B cell (primary cell): Measurements from ENCODE around the gene LIPG. TPM values are rescaled to one million over a fixed set of nuclear protein-coding genes. Genes with fewer than 3 reads are reported as not detected.
"Not testable (repeated sequence)": the region's sequence is repeated elsewhere in the genome, so short reads cannot be mapped to it uniquely, and the experiment has no call there.

Experiments
- ATAC-seq: fragments of 200-7000 bp; cut with Tn5 transposase; one replicate; pipeline ENCODE4 v1.10.0; 2021; ENCODE audit warnings: low read depth, mild to moderate bottlenecking, moderate number of reproducible peaks, moderate library complexity
- CTCF ChIA-PET: fragments of 350-600 bp; sonication (Branson Sonifier 250); formaldehyde crosslinking; loops from one replicate; lab custom pipeline; 2021; ENCODE audit warnings: antibody characterized with exemption, inconsistent platforms; lab: Charles Lee
- POLR2A ChIA-PET: fragments of 350-600 bp; sonication (Branson Sonifier 250); formaldehyde crosslinking; loops from one replicate; lab custom pipeline; 2021; ENCODE audit warnings: antibody characterized with exemption; lab: Charles Lee
- DNase-seq: peaks from one replicate; pipeline ENCODE4 v3.0.0; 2013
- H2AFZ ChIP-seq: 2 replicates; pipeline ENCODE4 v1.6.1; 2012; ENCODE audit warnings: mild to moderate bottlenecking, low read depth, low read length; ENCODE audit not compliant: insufficient read depth, poor library complexity, severe bottlenecking
- H3K27ac ChIP-seq, 2 donors: 1 replicate in 1 of 2; 2 replicates in 1 of 2; pipeline ENCODE4 v1.5.1; 2012 to 2013; ENCODE audit warnings: low read length in 2 of 2, mild to moderate bottlenecking in 2 of 2, moderate library complexity in 1 of 2
- H3K27me3 ChIP-seq, 4 experiments: fragments of 200-600 bp in 1 of 4; sonication (generic) in 1 of 4; replicated peaks in 1 of 4; 1 replicate in 2 of 4; 2 replicates in 2 of 4; pipeline versions ENCODE4 v1.6.1 to v1.7.0; 2013 to 2016; ENCODE audit warnings: low read length in 3 of 4, mild to moderate bottlenecking in 2 of 4, mixed read lengths in 1 of 4, moderate library complexity in 1 of 4; ENCODE audit not compliant: insufficient read depth in 4 of 4, control insufficient read depth in 3 of 4; ENCODE audit errors: control extremely low read depth in 1 of 4
- H3K36me3 ChIP-seq, 2 experiments: replicated peaks in 1 of 2; 1 replicate in 1 of 2; 2 replicates in 1 of 2; pipeline versions ENCODE4 v1.6.1 to v1.7.1; 2013; ENCODE audit warnings: low read length in 1 of 2; ENCODE audit not compliant: insufficient read depth in 2 of 2, control insufficient read depth in 1 of 2; ENCODE audit errors: control extremely low read depth in 1 of 2, extremely low read depth in 1 of 2
- H3K4me1 ChIP-seq, 2 donors: fragments of 200-600 bp in 1 of 2; sonication (generic) in 1 of 2; 1 replicate in 1 of 2; 2 replicates in 1 of 2; pipeline versions ENCODE4 v1.5.1 to v1.6.1; 2013 to 2017; ENCODE audit warnings: low read length in 2 of 2; ENCODE audit not compliant: control insufficient read depth in 2 of 2, insufficient read depth in 2 of 2
- H3K4me2 ChIP-seq: replicated peaks from 2 replicates; pipeline ENCODE3; 2012; ENCODE audit warnings: mild to moderate bottlenecking, low read depth, low read length; ENCODE audit not compliant: poor library complexity, severe bottlenecking
- H3K4me3 ChIP-seq, 5 experiments: fragments of 200-600 bp in 1 of 5; sonication (generic) in 1 of 5; 1 replicate in 3 of 5; 2 replicates in 2 of 5; pipeline versions ENCODE4 v1.5.1 to v1.7.0; 2011 to 2016; ENCODE audit warnings: low read length in 4 of 5, mild to moderate bottlenecking in 4 of 5, low read depth in 2 of 5, control low read depth in 1 of 5, moderate library complexity in 1 of 5; ENCODE audit not compliant: insufficient read depth in 1 of 5; ENCODE audit errors: control extremely low read depth in 1 of 5, extremely low read depth in 1 of 5
- H3K79me2 ChIP-seq: fragments of 200-600 bp; sonication (generic); one replicate; pipeline ENCODE4 v1.6.0; 2016; ENCODE audit warnings: low read length; ENCODE audit not compliant: control insufficient read depth, insufficient read depth
- H3K9ac ChIP-seq: fragments of 200-600 bp; sonication (generic); 2 replicates; pipeline ENCODE4 v1.6.1; 2017; ENCODE audit warnings: mild to moderate bottlenecking, low read length, moderate library complexity
- H3K9me3 ChIP-seq, 3 donors: one replicate each; pipeline versions ENCODE4 v1.6.1 to v1.7.1; 2013; ENCODE audit warnings: low read length in 2 of 3; ENCODE audit not compliant: control insufficient read depth in 2 of 3, insufficient read depth in 1 of 3; ENCODE audit errors: control extremely low read depth in 1 of 3
- H4K20me1 ChIP-seq: 2 replicates; pipeline ENCODE4 v1.6.0; 2012; ENCODE audit warnings: mild to moderate bottlenecking, low read length; ENCODE audit not compliant: insufficient read depth, control insufficient read depth, poor library complexity, severe bottlenecking
- H3K27ac Mint-ChIP-seq: one replicate; pipeline ENCODE4 v1.8.0; 2021; ENCODE audit warnings: mixed read lengths
- H3K27me3 Mint-ChIP-seq: one replicate; pipeline ENCODE4 v1.8.0; 2021; ENCODE audit warnings: mixed read lengths
- H3K4me1 Mint-ChIP-seq: one replicate; pipeline ENCODE4 v1.8.0; 2021; ENCODE audit warnings: mixed read lengths
- H3K4me3 Mint-ChIP-seq: one replicate; pipeline ENCODE4 v1.8.0; 2021; ENCODE audit warnings: mixed read lengths
- H3K9me3 Mint-ChIP-seq: one replicate; pipeline ENCODE4 v1.8.0; 2022; ENCODE audit warnings: mixed read lengths; ENCODE audit not compliant: insufficient read depth
- EZH2 ChIP-seq: IDR thresholded peaks from 2 replicates; pipeline ENCODE4 v1.6.1; 2012; ENCODE audit warnings: borderline replicate concordance, low read depth, mild to moderate bottlenecking, moderate library complexity, low read length; ENCODE audit not compliant: insufficient read depth, poor library complexity, severe bottlenecking
- WGBS: methylation state at CpG from one replicate; pipeline ENCODE4 v1.1.5; 2013; ENCODE audit warnings: missing lambda C conversion rate; ENCODE audit not compliant: insufficient coverage; 5-methylcytosine and 5-hydroxymethylcytosine counted together
- intact Hi-C: fragments of 100-400 bp; cut with micrococcal nuclease; formaldehyde crosslinking; loops from one replicate; pipeline ENCODE4 v1.10.0; 2022
- polyA plus RNA-seq: library from polyadenylated mRNA; depleted of rRNA; stranded (reverse); fragments of >200 nt; gene quantifications from 2 replicates; pipeline ENCODE4 v1.2.3, GENCODE V29; 2012
- total RNA-seq, 2 donors: library from RNA; stranded (reverse); fragments of 120-200 nt in 1 of 2; gene quantifications; 1 replicate in 1 of 2; 2 replicates in 1 of 2; pipeline versions ENCODE4 v1.2.3 to v1.2.4, GENCODE V29; 2013 to 2022
- TF ChIP-seq, protein P1 (sequence below): fragments of 200-600 bp; IDR thresholded peaks from one replicate; pipeline ENCODE4 v1.8.0; 2022; ENCODE audit warnings: antibody characterized with exemption, mild to moderate bottlenecking

LIPG gene
- total and polyA plus RNA-seq, 2 donors (not counting 1 experiment from before 2014, with no cell fraction given) = not detected

DNA sequence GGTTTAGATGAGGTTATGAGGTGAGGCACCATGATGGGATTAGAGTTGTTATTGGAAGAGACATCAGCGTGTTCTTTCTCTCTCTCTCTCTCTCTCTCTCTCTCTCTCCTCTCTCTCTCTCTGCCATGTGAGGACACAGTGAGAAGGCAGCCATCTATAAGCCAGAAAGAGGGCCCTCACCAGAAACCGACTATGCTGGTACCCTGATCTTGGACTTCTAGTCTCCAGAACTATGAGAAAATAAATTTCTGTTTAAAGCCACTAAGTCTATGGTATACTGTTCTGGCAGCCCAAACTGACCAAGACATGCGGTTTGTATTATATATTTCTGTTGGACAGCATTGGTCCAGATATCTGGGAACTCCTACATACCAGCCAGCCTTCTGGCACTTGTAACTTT is 3.5 kb upstream of the LIPG start:
- Histone ChIP-seq H3K79me2 (no peaks in the 10 kb centered on the region), H4K20me1 (no peaks in the 10 kb centered on the region), H3K27me3 (peaks cover 0 to 40% (median 30%) of the 10 kb centered on the region in 4 experiments), H3K9ac (no peak overlapping the region), H3K9me3 (peaks cover 0 to 21% (median 0%) of the 10 kb centered on the region in 3 donors), H3K4me3 (no peak overlapping the region), H3K4me2 (no peak overlapping the region), H3K27ac (no peak overlapping the region), H3K36me3 (no peaks in the 10 kb centered on the region), H2AFZ (no peak overlapping the region), H3K4me1 (peaks cover 20 to 29% of the 10 kb centered on the region in 2 donors)
- peaks cover 49% of the 10 kb centered on the region for H3K27me3 Mint-ChIP-seq
- ChIA-PET POLR2A (no interaction called here), CTCF (no interaction called here)
- ATAC-seq (no peak), DNase-seq (no peak)
- WGBS = no CpG with 5 or more reads among the region's 3 CpGs
- no peak for TF ChIP-seq EZH2
- TF ChIP-seq, protein P1, sequence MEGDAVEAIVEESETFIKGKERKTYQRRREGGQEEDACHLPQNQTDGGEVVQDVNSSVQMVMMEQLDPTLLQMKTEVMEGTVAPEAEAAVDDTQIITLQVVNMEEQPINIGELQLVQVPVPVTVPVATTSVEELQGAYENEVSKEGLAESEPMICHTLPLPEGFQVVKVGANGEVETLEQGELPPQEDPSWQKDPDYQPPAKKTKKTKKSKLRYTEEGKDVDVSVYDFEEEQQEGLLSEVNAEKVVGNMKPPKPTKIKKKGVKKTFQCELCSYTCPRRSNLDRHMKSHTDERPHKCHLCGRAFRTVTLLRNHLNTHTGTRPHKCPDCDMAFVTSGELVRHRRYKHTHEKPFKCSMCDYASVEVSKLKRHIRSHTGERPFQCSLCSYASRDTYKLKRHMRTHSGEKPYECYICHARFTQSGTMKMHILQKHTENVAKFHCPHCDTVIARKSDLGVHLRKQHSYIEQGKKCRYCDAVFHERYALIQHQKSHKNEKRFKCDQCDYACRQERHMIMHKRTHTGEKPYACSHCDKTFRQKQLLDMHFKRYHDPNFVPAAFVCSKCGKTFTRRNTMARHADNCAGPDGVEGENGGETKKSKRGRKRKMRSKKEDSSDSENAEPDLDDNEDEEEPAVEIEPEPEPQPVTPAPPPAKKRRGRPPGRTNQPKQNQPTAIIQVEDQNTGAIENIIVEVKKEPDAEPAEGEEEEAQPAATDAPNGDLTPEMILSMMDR = no peak
- H3K4me1 Mint-ChIP-seq = peaks cover 28% of the 10 kb centered on the region
- intact Hi-C loops = no loop called here
- H3K27ac Mint-ChIP-seq = no peak overlapping the region
- no peaks in the 10 kb centered on the region for H3K9me3 Mint-ChIP-seq
- H3K4me3 Mint-ChIP-seq = no peak overlapping the region

DNA sequence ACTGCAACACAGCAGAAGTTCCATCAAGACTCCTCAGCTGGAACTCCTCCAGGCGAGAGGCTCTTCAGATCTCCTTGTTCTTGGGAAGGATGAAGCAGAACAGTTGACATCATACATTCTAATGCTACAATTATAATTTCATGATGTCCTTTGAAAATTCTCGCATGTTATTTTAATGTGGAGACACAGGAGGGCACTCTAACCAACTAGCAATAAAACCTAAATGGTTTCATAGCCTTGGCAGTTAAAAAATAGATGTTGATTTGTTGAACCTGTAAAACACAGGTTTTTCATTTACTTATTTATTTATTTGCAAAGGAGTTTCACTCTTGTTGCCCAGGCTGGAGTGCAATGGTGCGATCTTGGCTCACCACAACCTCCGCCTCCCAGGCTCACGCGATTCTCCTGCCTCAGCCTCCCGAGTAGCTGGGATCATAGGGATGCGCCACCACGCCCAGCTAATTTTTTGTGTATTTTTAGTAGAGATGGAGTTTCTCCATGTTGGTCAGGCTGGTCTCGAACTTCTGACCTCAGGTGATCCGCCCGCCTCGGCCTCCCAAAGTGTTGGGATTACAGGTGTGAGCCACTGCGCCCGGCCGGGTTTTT is 2.4 kb upstream of the LIPG start:
- H3K27ac ChIP-seq, H3K4me2 ChIP-seq, H2AFZ ChIP-seq, H3K36me3 ChIP-seq, H3K4me3 ChIP-seq, H3K9ac ChIP-seq, H3K4me3 Mint-ChIP-seq, POLR2A ChIA-PET, ATAC-seq, H3K9me3 Mint-ChIP-seq, H3K27ac Mint-ChIP-seq, H4K20me1 ChIP-seq, H3K79me2 ChIP-seq, DNase-seq, intact Hi-C loops: not testable (repeated sequence)
- CTCF ChIA-PET = interaction anchor here (0.7 to 2.0 kb wide), 4 partner anchors 299 to 870 kb away, joined by 3 to 7 read pairs (median 4); no protein-coding TSS in a partner anchor
- H3K4me1 ChIP-seq = peaks cover 20 to 30% of the 10 kb centered on the region in 2 donors
- 93% methylated on average over 5 of the region's 16 CpGs for WGBS
- H3K27me3 ChIP-seq = peaks cover 0 to 46% (median 35%) of the 10 kb centered on the region in 4 experiments
- peaks cover 28% of the 10 kb centered on the region for H3K4me1 Mint-ChIP-seq
- H3K27me3 Mint-ChIP-seq = peaks cover 55% of the 10 kb centered on the region
- peaks cover 0 to 21% (median 0%) of the 10 kb centered on the region in 3 donors for H3K9me3 ChIP-seq
